Tibial artery (tissue), 4 donors: Measurements from ENCODE around the gene ZNHIT2.
A peak's percentile ranks its signal among the peaks of the same experiment; 100 is the strongest.

ENCODE experiments used
- DNase-seq, 2 donors: peaks; one replicate each; pipeline ENCODE4 v3.0.0-alpha.2; 2019
- H3K27ac ChIP-seq, 2 donors: fragments of 200-600 bp; sonication (generic) in 1 of 2; 1 replicate in 1 of 2; 2 replicates in 1 of 2; pipeline ENCODE4 v1.5.1; 2018 to 2019; ENCODE audit warnings: mild to moderate bottlenecking in 1 of 2
- H3K27me3 ChIP-seq, 2 donors: fragments of 200-600 bp; sonication (generic) in 1 of 2; one replicate each; pipeline versions ENCODE4 v1.5.1 to v1.6.0; 2016 to 2019
- H3K36me3 ChIP-seq, 3 donors: fragments of 200-600 bp; sonication (generic) in 2 of 3; one replicate each; pipeline ENCODE4 v1.5.1; 2016 to 2019; ENCODE audit warnings: mild to moderate bottlenecking in 2 of 3
- H3K4me1 ChIP-seq, 4 donors: fragments of 200-600 bp; sonication (generic) in 2 of 4; 1 replicate in 3 of 4; 2 replicates in 1 of 4; pipeline ENCODE4 v1.5.1; 2016 to 2019
- H3K4me3 ChIP-seq, 2 donors: fragments of 200-600 bp; sonication (generic) in 1 of 2; 1 replicate in 1 of 2; 2 replicates in 1 of 2; pipeline ENCODE4 v1.5.1; 2018 to 2019; ENCODE audit warnings: mild to moderate bottlenecking in 2 of 2
- H3K9me3 ChIP-seq, 3 donors: fragments of 200-600 bp; sonication (generic) in 1 of 3; one replicate each; pipeline ENCODE4 v1.5.1; 2016 to 2019
- intact Hi-C: fragments of 100-400 bp; cut with DNase I; formaldehyde crosslinking; loops from one replicate; pipeline ENCODE4 v1.15.0; 2023; ENCODE audit warnings: low total_unique reads
- TF ChIP-seq, protein P1 (sequence below), 2 experiments: fragments of 200-600 bp in 1 of 2; fragments of 450-650 bp in 1 of 2; IDR thresholded peaks; one replicate each; pipeline ENCODE4 v1.5.1; 2017 to 2019; ENCODE audit warnings: antibody characterized with exemption in 2 of 2, mild to moderate bottlenecking in 1 of 2, moderate library complexity in 1 of 2

The ZNHIT2 gene

DNA sequence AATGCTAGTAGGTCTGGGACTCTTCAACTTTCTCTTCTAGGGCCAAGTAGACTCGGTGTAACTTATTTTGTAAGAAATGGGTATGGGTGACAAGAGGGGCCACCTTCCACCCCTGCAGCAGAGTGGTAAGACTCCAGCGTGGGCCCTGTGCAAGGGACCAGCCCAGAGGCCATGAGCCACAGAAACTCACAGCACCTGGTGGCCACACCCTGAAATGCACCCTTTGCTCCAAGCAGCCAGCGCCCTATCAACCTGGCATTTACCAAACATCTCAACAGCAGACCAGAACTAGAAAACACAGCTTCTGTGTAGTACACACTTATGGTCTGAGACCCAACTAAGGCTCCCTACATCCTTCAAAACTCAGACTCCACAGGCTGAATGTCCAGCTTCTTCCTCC, 39.4 kb downstream of the ZNHIT2 start:
- no peaks in the 10 kb centered on the region for H3K36me3 ChIP-seq
- intact Hi-C loops: no loop called here
- H3K4me3 ChIP-seq: no peak overlapping the region
- no peak overlapping the region for H3K27ac ChIP-seq
- peaks cover 0 to under 1% (median 0%) of the 10 kb centered on the region in 4 donors for H3K4me1 ChIP-seq
- H3K9me3 ChIP-seq: no peaks in the 10 kb centered on the region
- TF ChIP-seq, protein P1, sequence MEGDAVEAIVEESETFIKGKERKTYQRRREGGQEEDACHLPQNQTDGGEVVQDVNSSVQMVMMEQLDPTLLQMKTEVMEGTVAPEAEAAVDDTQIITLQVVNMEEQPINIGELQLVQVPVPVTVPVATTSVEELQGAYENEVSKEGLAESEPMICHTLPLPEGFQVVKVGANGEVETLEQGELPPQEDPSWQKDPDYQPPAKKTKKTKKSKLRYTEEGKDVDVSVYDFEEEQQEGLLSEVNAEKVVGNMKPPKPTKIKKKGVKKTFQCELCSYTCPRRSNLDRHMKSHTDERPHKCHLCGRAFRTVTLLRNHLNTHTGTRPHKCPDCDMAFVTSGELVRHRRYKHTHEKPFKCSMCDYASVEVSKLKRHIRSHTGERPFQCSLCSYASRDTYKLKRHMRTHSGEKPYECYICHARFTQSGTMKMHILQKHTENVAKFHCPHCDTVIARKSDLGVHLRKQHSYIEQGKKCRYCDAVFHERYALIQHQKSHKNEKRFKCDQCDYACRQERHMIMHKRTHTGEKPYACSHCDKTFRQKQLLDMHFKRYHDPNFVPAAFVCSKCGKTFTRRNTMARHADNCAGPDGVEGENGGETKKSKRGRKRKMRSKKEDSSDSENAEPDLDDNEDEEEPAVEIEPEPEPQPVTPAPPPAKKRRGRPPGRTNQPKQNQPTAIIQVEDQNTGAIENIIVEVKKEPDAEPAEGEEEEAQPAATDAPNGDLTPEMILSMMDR (IDR thresholded peaks at IDR 0.05): peak; percentile 24 to 27
- no peak for DNase-seq
- no peaks in the 10 kb centered on the region for H3K27me3 ChIP-seq

DNA sequence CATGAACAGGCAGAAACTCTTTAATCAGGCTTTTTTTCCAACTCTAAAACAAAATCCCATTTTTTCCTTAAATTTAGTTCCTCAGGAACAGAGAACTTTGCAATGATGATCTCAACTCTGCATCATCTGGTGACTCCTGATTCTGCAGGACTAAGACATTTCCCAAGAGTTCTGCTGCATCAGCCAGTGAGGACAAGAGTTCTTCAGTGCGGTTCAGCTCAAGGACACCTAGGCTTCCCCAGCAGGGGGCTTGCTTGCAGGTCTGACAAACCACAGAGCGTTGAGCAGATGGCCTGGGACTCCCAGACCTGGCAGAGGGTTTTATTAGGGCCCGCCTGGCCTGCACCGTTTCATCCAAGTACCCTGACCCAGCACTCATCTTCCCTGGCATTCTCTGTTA, 40.0 kb downstream of the ZNHIT2 start:
- no peak overlapping the region for H3K27ac ChIP-seq
- H3K9me3 ChIP-seq: no peaks in the 10 kb centered on the region
- TF ChIP-seq, protein P1 (IDR thresholded peaks at IDR 0.05): no peak
- intact Hi-C loops: no loop called here
- no peaks in the 10 kb centered on the region for H3K27me3 ChIP-seq
- H3K4me3 ChIP-seq: no peak overlapping the region
- H3K36me3 ChIP-seq: no peaks in the 10 kb centered on the region
- DNase-seq: no peak
- no peaks in the 10 kb centered on the region for H3K4me1 ChIP-seq

DNA sequence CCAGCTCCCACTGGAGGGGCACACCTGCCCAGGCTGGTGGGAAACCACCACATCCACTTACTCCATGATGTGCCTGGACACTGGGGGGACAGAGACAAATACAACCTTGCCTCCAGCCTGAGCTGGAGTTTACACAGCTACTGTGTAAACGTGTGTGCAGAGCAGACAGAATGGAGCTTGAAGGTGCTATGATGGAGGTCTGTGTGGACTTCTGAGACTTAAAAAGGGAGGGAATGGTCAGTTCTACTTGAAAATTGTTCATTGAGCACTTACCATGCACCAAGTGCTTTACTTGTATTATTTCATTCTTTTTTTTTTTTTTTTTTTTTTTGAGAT, 44.9 kb downstream of the ZNHIT2 start:
- intact Hi-C loops: no loop called here
- no peak overlapping the region for H3K27ac ChIP-seq
- TF ChIP-seq, protein P1 (IDR thresholded peaks at IDR 0.05): no peak
- H3K27me3 ChIP-seq: peaks cover 0 to 3% of the 10 kb centered on the region in 2 donors
- H3K9me3 ChIP-seq: no peaks in the 10 kb centered on the region
- H3K36me3 ChIP-seq: no peaks in the 10 kb centered on the region
- no peak overlapping the region for H3K4me3 ChIP-seq
- DNase-seq: no peak
- no peaks in the 10 kb centered on the region for H3K4me1 ChIP-seq

DNA sequence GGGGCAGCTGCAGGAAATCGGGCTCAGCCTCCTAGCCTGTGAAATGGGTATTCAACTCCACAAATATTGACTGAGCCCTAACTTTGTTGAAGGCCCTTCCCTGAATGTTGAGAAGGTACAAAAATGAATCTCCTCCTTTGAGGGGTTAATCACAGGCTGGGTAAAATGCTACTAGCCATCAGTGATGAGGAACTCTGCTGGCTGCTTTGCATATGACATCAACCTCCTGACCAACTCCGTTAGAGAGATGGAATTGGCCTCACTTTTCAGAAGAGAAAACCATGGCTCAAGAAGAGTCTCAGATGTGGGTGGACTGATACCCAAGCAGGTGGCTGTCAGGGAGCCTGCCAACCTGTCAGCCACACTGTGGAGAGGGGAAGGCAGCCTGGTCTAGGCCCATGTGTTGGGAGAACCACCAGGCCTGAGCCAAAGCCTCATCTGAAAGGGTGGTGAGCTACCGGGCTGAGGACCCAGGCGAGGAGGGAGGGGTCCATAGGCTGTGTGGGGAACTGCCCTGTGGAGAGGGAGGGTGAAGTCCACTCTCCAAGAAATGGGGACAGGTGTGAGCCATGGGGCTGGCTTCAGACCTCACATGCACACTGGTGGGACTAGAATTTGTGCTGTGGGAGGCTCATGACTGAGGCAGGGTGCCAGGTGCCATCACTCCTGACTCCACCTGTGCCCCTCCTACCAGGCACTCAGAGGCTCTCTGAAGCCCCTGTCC, 45.4 kb downstream of the ZNHIT2 start:
- no peak overlapping the region for H3K27ac ChIP-seq
- no peak overlapping the region for H3K4me3 ChIP-seq
- no peak for DNase-seq
- no peaks in the 10 kb centered on the region for H3K4me1 ChIP-seq
- intact Hi-C loops: no loop called here
- H3K27me3 ChIP-seq: peaks cover 0 to 7% of the 10 kb centered on the region in 2 donors
- no peaks in the 10 kb centered on the region for H3K9me3 ChIP-seq
- TF ChIP-seq, protein P1 (IDR thresholded peaks at IDR 0.05): no peak
- H3K36me3 ChIP-seq: no peaks in the 10 kb centered on the region

DNA sequence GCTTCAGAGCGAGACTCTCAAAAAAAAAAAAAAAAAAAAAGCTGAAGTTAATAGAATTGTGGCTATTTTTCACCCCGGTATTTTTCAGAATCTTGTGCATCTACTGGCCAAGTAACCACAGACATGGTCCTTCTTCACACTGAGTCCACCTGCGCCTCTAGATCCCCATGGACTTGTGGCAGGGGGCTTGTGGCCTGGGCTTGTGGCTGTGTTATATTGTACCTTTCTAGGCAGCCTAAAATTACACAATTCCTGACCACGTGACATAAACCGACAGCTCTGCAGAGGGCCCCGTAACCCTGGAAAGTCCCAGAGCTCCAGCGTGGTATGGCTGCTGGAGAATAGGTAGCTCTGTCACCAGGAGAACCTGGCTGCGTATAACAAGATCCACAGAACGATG, 48.3 kb downstream of the ZNHIT2 start:
- Histone ChIP-seq H3K27ac (no peak overlapping the region), H3K9me3 (no peaks in the 10 kb centered on the region), H3K36me3 (no peaks in the 10 kb centered on the region), H3K4me3 (no peak overlapping the region), H3K27me3 (peaks cover 0 to 17% of the 10 kb centered on the region in 2 donors), H3K4me1 (no peaks in the 10 kb centered on the region)
- intact Hi-C loops: no loop called here
- TF ChIP-seq, protein P1 (IDR thresholded peaks at IDR 0.05): no peak
- DNase-seq: no peak

DNA sequence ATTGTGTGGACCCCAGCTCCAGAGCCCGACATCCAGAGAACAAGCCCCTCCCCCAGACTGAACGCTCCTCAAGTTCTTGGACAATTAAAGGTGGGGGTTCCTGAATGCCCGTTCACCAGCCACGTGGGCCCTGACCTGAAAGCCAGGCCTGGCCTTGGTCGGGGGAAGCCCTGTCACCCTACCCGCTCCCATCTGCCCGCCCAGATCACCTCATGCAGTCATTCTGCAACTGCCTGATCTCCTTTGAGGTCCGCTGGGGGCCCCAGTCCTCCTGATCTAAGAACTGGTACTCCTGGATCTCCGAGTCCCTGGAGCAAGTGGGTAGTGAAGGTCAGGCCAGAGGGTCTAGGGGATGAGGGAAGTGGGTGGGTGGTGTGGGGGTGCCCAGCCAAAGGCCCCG, 50.1 kb downstream of the ZNHIT2 start:
- DNase-seq: no peak
- H3K4me3 ChIP-seq: no peak overlapping the region
- H3K4me1 ChIP-seq: no peaks in the 10 kb centered on the region
- no peak overlapping the region for H3K27ac ChIP-seq
- TF ChIP-seq, protein P1 (IDR thresholded peaks at IDR 0.05): no peak
- intact Hi-C loops: no loop called here
- no peaks in the 10 kb centered on the region for H3K36me3 ChIP-seq
- peaks cover 0 to 25% of the 10 kb centered on the region in 2 donors for H3K27me3 ChIP-seq
- H3K9me3 ChIP-seq: no peaks in the 10 kb centered on the region
